Measurements from ENCODE around the gene SLC29A4. TPM values are rescaled to one million over a fixed set of nuclear protein-coding genes. Genes with fewer than 3 reads are reported as not detected.
"Not testable (repeated sequence)": the region's sequence is repeated elsewhere in the genome, so short reads cannot be mapped to it uniquely, and the experiment has no call there.

Gene SLC29A4
- total RNA-seq, 1 donor from 2014 or later = 2.7 TPM

DNA sequence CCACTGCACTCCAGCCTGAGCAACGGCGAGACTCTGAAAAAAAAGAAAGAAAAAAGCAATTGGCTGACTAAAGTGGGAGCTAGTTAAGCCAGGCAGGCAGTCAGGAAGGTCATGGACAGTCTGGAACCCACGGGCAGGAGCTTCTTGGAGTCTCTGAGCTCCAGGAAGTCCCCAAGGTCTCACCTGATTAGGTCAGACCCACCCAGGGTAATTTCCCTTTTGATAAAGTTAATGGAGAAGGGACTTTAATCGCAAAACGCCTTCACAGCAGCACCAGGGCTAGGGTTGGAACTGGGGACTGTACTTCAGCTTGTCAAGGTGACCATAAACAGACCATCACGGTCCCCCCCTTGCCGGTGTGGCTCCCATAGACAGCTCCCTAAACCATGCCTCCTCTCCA is 6.6 kb downstream of the SLC29A4 start:
- Histone ChIP-seq H3K27ac (no peak overlapping the region), H3K36me3 (no peaks in the 10 kb centered on the region), H3K9me3 (no peaks in the 10 kb centered on the region), H3K27me3 (no peaks in the 10 kb centered on the region), H3K4me3 (no peak overlapping the region), H3K4me1 (peaks cover 4% of the 10 kb centered on the region)
- no peak for DNase-seq (ENCODE audit: extremely low spot score in 2 of 2)
- TF ChIP-seq POLR2A (IDR thresholded peaks at IDR 0.05) = no peak
- TF ChIP-seq, protein P1, sequence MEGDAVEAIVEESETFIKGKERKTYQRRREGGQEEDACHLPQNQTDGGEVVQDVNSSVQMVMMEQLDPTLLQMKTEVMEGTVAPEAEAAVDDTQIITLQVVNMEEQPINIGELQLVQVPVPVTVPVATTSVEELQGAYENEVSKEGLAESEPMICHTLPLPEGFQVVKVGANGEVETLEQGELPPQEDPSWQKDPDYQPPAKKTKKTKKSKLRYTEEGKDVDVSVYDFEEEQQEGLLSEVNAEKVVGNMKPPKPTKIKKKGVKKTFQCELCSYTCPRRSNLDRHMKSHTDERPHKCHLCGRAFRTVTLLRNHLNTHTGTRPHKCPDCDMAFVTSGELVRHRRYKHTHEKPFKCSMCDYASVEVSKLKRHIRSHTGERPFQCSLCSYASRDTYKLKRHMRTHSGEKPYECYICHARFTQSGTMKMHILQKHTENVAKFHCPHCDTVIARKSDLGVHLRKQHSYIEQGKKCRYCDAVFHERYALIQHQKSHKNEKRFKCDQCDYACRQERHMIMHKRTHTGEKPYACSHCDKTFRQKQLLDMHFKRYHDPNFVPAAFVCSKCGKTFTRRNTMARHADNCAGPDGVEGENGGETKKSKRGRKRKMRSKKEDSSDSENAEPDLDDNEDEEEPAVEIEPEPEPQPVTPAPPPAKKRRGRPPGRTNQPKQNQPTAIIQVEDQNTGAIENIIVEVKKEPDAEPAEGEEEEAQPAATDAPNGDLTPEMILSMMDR (IDR thresholded peaks at IDR 0.05) = no peak
- no peak for TF ChIP-seq POLR2AphosphoS5 (IDR thresholded peaks at IDR 0.05; ENCODE audit: insufficient read depth in 1 of 2, low read depth in 1 of 2)
- intact Hi-C loops (cut with DNase I) = no loop called here

DNA sequence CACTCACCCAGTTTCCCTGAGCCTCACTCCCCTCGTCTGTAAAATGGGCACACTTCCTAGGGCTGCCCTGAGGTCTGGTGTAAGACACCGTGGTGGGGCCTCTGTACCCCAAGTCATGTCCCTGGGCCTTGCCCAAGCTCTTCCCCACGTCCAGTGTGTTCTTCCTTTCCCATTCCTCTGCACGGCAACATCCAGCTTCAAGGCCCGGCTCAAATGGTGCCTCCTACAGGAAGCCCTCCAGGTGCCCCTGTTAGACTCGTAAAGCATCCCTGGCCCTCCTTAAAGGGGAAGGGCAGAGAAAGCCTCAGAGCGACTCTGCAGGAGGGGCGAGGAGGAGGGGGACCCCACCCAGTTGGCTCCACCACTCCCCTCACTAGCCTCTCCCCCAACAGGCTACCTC is 8.6 kb downstream of the SLC29A4 start:
- H3K9me3 ChIP-seq = no peaks in the 10 kb centered on the region
- no peak for TF ChIP-seq POLR2AphosphoS5 (IDR thresholded peaks at IDR 0.05; ENCODE audit: insufficient read depth in 1 of 2, low read depth in 1 of 2)
- TF ChIP-seq, protein P1 (IDR thresholded peaks at IDR 0.05) = no peak
- no peaks in the 10 kb centered on the region for H3K4me1 ChIP-seq
- DNase-seq (ENCODE audit: extremely low spot score in 2 of 2) = no peak
- no peaks in the 10 kb centered on the region for H3K27me3 ChIP-seq
- no peak overlapping the region for H3K27ac ChIP-seq
- no peak overlapping the region for H3K4me3 ChIP-seq
- intact Hi-C loops (cut with DNase I) = no loop called here
- H3K36me3 ChIP-seq = no peaks in the 10 kb centered on the region

DNA sequence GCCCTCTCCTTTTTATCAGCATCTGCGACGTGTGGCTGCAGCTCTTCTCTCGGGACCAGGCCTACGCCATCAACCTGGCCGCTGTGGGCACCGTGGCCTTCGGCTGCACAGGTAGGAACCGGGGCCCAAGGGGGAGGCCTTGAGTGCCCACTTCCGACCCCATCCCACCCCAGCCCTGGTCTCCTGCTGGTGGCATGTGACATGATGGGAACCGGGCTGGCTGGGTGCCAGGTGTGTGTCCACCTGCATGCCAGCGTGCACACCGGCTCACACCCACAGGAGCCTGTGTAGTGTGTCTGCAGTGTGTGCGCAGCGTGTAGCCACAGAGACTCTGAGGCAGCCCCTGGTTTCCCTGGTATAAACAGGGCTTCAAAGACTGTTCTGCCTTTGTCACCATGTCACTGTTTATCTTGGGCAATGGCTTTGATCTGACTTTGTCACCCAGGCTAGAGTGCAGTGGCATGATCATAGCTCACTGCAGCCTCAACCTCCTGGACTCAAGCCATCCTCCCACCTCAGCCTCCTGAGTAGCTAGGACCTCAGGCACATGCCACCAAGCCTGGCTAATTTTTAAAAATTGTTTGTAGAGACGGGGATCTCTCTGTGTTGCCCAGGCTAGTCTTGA is 9.1 kb downstream of the SLC29A4 start:
- H3K4me1 ChIP-seq; H3K27me3 ChIP-seq; H3K9me3 ChIP-seq; H3K4me3 ChIP-seq; H3K27ac ChIP-seq; intact Hi-C loops (cut with DNase I); H3K36me3 ChIP-seq; DNase-seq (ENCODE audit: extremely low spot score in 2 of 2): not testable (repeated sequence)

DNA sequence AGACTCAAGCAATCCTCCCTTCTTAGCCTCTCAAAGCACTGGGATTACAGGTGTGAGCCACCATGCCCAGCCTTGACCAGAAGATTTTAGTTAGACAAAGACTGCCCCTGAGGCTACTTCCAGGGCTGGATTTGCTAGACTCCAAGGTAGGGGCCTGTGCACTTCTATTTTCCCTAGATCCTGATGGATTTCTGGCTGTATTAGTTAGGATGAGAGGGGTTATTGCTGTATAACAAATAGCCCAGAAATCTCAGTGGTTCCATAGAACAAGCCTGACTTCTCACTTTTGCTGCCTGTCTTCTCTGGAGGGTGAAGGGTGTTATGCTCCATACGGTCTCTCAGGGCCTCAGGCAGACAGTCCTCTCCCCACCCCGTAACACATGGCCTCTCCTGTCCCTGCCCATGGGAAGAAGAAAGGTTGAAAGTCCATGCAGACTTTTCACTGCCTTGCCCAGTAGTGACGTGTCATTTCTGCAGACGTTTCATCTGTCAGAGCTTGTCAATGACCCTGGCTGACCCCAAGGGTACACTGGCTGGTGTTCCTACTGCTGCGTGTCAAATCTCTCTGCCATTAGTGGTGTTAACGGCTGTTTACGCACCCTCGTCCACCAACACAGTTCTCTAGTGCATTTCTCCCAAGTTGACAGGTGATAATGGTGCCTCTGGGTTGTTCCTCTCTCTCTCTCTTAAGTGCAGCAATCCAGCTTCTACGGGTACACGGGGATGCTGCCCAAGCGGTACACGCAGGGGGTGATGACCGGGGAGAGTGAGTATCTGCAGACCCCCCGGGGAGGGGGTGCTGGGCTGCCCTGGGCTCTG is 11.6 kb downstream of the SLC29A4 start:
- Histone ChIP-seq H3K27ac (no peak overlapping the region), H3K36me3 (no peaks in the 10 kb centered on the region), H3K4me1 (no peaks in the 10 kb centered on the region), H3K9me3 (no peaks in the 10 kb centered on the region), H3K4me3 (no peak overlapping the region), H3K27me3 (no peaks in the 10 kb centered on the region)
- no peak for DNase-seq (ENCODE audit: extremely low spot score in 2 of 2)
- TF ChIP-seq POLR2A (IDR thresholded peaks at IDR 0.05) (no peak), POLR2AphosphoS5 (IDR thresholded peaks at IDR 0.05; ENCODE audit: insufficient read depth in 1 of 2, low read depth in 1 of 2) (no peak)
- TF ChIP-seq, protein P1 (IDR thresholded peaks at IDR 0.05) = no peak
- intact Hi-C loops (cut with DNase I) = no loop called here

DNA sequence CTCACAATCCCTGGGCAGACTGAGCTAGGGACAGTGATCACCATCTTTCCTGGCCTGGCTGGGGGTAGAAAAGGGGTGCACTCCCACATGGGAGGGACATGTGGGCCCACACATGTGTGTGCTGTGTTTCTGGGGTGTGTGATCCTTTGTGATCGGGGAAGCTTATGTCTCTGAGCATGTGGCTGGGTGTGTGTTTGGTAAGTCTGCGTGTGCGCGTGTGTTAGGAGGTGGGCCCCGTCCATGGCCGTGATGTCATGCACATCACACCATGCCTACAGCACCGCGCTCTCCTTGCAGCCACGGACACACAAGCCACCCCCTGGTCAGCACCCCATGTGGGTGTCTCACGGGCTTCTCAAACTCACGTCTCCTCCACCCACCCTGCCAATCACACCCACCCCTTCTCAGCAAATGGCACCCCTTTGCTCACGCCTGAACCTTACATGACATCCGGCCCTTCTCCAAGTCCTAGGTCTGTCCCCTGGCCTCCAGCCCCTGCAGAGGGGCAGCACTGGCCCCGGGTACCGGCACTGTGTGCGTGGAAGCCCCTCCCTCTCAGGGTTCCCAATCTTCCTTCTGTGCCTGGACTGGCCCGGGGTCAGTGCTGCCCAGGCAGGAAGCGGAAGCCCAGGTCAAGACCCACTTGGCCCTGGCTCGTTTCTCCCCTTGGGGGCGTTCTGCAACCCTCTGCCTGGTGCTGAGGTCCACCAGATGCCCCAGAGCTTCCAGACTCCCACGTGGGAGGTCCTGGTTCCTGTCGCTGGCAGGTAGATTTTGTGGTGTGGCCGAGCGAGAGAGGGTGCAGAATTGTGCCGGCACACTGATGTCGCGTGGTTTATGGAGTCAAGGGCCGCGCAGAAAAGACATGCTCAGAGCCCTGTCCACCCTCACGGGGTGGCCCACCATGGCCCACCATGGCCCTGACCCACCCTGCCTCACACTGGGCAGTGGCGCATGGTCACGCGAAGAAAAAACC is 12.6 kb downstream of the SLC29A4 start:
- H3K27ac ChIP-seq = no peak overlapping the region
- H3K27me3 ChIP-seq = no peaks in the 10 kb centered on the region
- TF ChIP-seq POLR2A (IDR thresholded peaks at IDR 0.05) (no peak), POLR2AphosphoS5 (IDR thresholded peaks at IDR 0.05; ENCODE audit: insufficient read depth in 1 of 2, low read depth in 1 of 2) (no peak)
- TF ChIP-seq, protein P1 (IDR thresholded peaks at IDR 0.05) = no peak
- no peak overlapping the region for H3K4me3 ChIP-seq
- intact Hi-C loops (cut with DNase I) = no loop called here
- H3K4me1 ChIP-seq = no peaks in the 10 kb centered on the region
- DNase-seq (ENCODE audit: extremely low spot score in 2 of 2) = no peak
- no peaks in the 10 kb centered on the region for H3K9me3 ChIP-seq
- no peaks in the 10 kb centered on the region for H3K36me3 ChIP-seq
